Sigmoid colon (tissue), 7 donors: ENCODE data around the gene MYO5A. TPM values are rescaled to one million over a fixed set of nuclear protein-coding genes. Genes with fewer than 3 reads are reported as not detected.

Experiments used
- DNase-seq: peaks from one replicate; pipeline ENCODE4 v3.0.0-alpha.2; 2019
- H3K27ac ChIP-seq, 4 donors: fragments of 200-600 bp; sonication (generic); one replicate each; pipeline ENCODE4 v1.5.1; 2016 to 2019; ENCODE audit warnings: mild to moderate bottlenecking in 1 of 4
- H3K27me3 ChIP-seq, 3 donors: fragments of 200-600 bp; sonication (generic); one replicate each; pipeline ENCODE4 v1.5.1; 2019; ENCODE audit warnings: mild to moderate bottlenecking in 1 of 3
- H3K36me3 ChIP-seq, 4 donors: fragments of 200-600 bp; sonication (generic); one replicate each; pipeline ENCODE4 v1.5.1; 2016 to 2019
- H3K4me1 ChIP-seq, 4 donors: fragments of 200-600 bp; sonication (generic); one replicate each; pipeline ENCODE4 v1.5.1; 2017 to 2019
- H3K4me3 ChIP-seq, 4 donors: fragments of 200-600 bp; sonication (generic); one replicate each; pipeline ENCODE4 v1.5.1; 2017 to 2019; ENCODE audit warnings: mild to moderate bottlenecking in 2 of 4, moderate library complexity in 1 of 4
- H3K9me3 ChIP-seq, 4 donors: fragments of 200-600 bp in 3 of 4; sonication (generic) in 3 of 4; one replicate each; pipeline versions ENCODE4 v1.5.1 to v1.6.1; 2013 to 2019
- CTCF ChIP-seq, 4 experiments: fragments of 450-650 bp in 3 of 4; fragments of 200-600 bp in 1 of 4; IDR thresholded peaks; one replicate each; pipeline ENCODE4 v1.5.1; 2016 to 2019; ENCODE audit warnings: antibody characterized with exemption in 4 of 4, mild to moderate bottlenecking in 3 of 4, moderate library complexity in 2 of 4
- EP300 ChIP-seq, 4 donors: sonication (generic); formaldehyde crosslinking; IDR thresholded peaks; one replicate each; pipeline ENCODE4 v1.6.1; 2017; ENCODE audit warnings: antibody characterized with exemption in 4 of 4
- POLR2A ChIP-seq, 2 donors: fragments of 450-650 bp; IDR thresholded peaks; one replicate each; pipeline ENCODE4 v1.6.1; 2016; ENCODE audit warnings: antibody characterized with exemption in 2 of 2, mild to moderate bottlenecking in 2 of 2, moderate library complexity in 2 of 2
- POLR2AphosphoS5 ChIP-seq, 4 donors: sonication (generic); formaldehyde crosslinking; IDR thresholded peaks; one replicate each; pipeline ENCODE4 v1.6.1; 2017; ENCODE audit warnings: antibody characterized with exemption in 4 of 4
- WGBS, 2 donors: extraction: QIAGEN DNeasy Blood & Tissue Kit; methylation state at CpG; one replicate each; pipeline ENCODE4 v1.1.7; 2013; 5-methylcytosine and 5-hydroxymethylcytosine counted together
- intact Hi-C: fragments of 100-400 bp; cut with DNase I; formaldehyde crosslinking; loops from one replicate; pipeline ENCODE4 v1.15.1; 2023
- polyA plus RNA-seq, 3 donors: library from polyadenylated mRNA; stranded (reverse); fragments of 200-250 nt; gene quantifications; one replicate each; pipeline ENCODE4 v1.2.3, GENCODE V29; 2013
- total RNA-seq, 4 donors: library from RNA; depleted of rRNA; stranded (reverse); fragments of >200 nt; gene quantifications; one replicate each; pipeline ENCODE4 v1.1.0, GENCODE V29; 2016
- donor health status: healthy with polysubstance abuse.
- donor health status: Bipolar disorder and iron deficiency.
- donor health status: healthy.

Gene MYO5A
- total and polyA plus RNA-seq, 7 donors = 2.1 to 46.0 (median 23.5) TPM

GRCh38 chr15:52540374-52541012 is 11.8 kb upstream of the MYO5A start:
- peaks cover 0 to 2% (median 0%) of the 10 kb centered on the region in 4 donors for H3K36me3 ChIP-seq
- no peaks in the 10 kb centered on the region for H3K9me3 ChIP-seq
- no peaks in the 10 kb centered on the region for H3K27me3 ChIP-seq
- 73 to 87% methylated on average over 3 of the region's 3 CpGs for WGBS, 2 donors
- TF ChIP-seq POLR2AphosphoS5 (IDR thresholded peaks at IDR 0.05) (no peak), POLR2A (IDR thresholded peaks at IDR 0.05) (no peak), CTCF (IDR thresholded peaks at IDR 0.05) (no peak), EP300 (IDR thresholded peaks at IDR 0.05) (no peak)
- intact Hi-C loops = no loop called here
- H3K27ac ChIP-seq = no peak overlapping the region
- H3K4me3 ChIP-seq = no peak overlapping the region
- no peaks in the 10 kb centered on the region for H3K4me1 ChIP-seq
- DNase-seq = no peak

GRCh38 chr15:52537459-52537858 is 8.8 kb upstream of the MYO5A start:
- TF ChIP-seq POLR2AphosphoS5 (IDR thresholded peaks at IDR 0.05) (no peak), CTCF (IDR thresholded peaks at IDR 0.05) (no peak), POLR2A (IDR thresholded peaks at IDR 0.05) (no peak), EP300 (IDR thresholded peaks at IDR 0.05) (no peak)
- Histone ChIP-seq H3K27ac (no peak overlapping the region), H3K4me3 (no peak overlapping the region), H3K27me3 (no peaks in the 10 kb centered on the region), H3K36me3 (no peaks in the 10 kb centered on the region), H3K4me1 (no peaks in the 10 kb centered on the region), H3K9me3 (no peaks in the 10 kb centered on the region)
- intact Hi-C loops = no loop called here
- WGBS, 2 donors = 88 to 90% methylated on average over 8 of the region's 8 CpGs
- no peak for DNase-seq

GRCh38 chr15:52532427-52532826 is 3.7 kb upstream of the MYO5A start:
- WGBS, 2 donors = 52 to 61% methylated on average over 2 of the region's 2 CpGs
- H3K27me3 ChIP-seq = no peaks in the 10 kb centered on the region
- H3K36me3 ChIP-seq = no peaks in the 10 kb centered on the region
- H3K4me1 ChIP-seq = peaks cover 0 to 18% (median 9%) of the 10 kb centered on the region in 4 donors
- intact Hi-C loops = no loop called here
- H3K9me3 ChIP-seq = no peaks in the 10 kb centered on the region
- H3K4me3 ChIP-seq = no peak overlapping the region
- no peak for TF ChIP-seq POLR2AphosphoS5 (IDR thresholded peaks at IDR 0.05)
- TF ChIP-seq CTCF (IDR thresholded peaks at IDR 0.05) = no peak
- TF ChIP-seq EP300 (IDR thresholded peaks at IDR 0.05) = no peak
- no peak for TF ChIP-seq POLR2A (IDR thresholded peaks at IDR 0.05)
- H3K27ac ChIP-seq = no peak overlapping the region
- DNase-seq = no peak

GRCh38 chr15:52529940-52530339 is 1.3 kb upstream of the MYO5A start:
- no peak for DNase-seq
- Histone ChIP-seq H3K27me3 (no peaks in the 10 kb centered on the region), H3K36me3 (no peaks in the 10 kb centered on the region), H3K27ac (peak overlapping the region in 3 of 4 donors; percentile 83 to 89 (median 87)), H3K4me1 (peaks cover 0 to 20% (median 9%) of the 10 kb centered on the region in 4 donors), H3K9me3 (no peaks in the 10 kb centered on the region), H3K4me3 (peak overlapping the region; percentile 36 to 91 (median 78))
- intact Hi-C loops = loop anchor here (2.0 to 5.0 kb wide), 3 partner anchors 39 to 149 kb away; partner anchors contain the start of genes ARPP19 and ATOSA
- TF ChIP-seq POLR2AphosphoS5 (IDR thresholded peaks at IDR 0.05) (no peak), CTCF (IDR thresholded peaks at IDR 0.05) (no peak), POLR2A (IDR thresholded peaks at IDR 0.05) (no peak), EP300 (IDR thresholded peaks at IDR 0.05) (no peak)
- 27 to 33% methylated on average over 11 of the region's 11 CpGs for WGBS, 2 donors
